Activated CD4-positive, alpha-beta T cell treated with anti-CD3 and anti-CD28 coated beads, Interleukin-2, amount 50 U/mL, for 1 hour (primary cell): ENCODE results near the gene IRF2.
A peak's percentile ranks its signal among the peaks of the same experiment; 100 is the strongest.

Experiments used
- DNase-seq: peaks from one replicate; pipeline ENCODE4 v3.0.0-alpha.2; 2020

Gene IRF2

GRCh38 chr4:184474263-184475095 lies at the start of gene IRF2:
Gene IRF2 (minus strand): TSS chr4:184474550. CDS start chr4:184429064, 45,486 bp downstream.
- peak; percentile 95 for DNase-seq

- no peak for DNase-seq
Observed at GRCh38 chr4:184515606-184516005, 41.3 kb upstream of the IRF2 start.

GRCh38 chr4:184514121-184514988 lies 40.0 kb upstream of the IRF2 start:
- no peak for DNase-seq

GRCh38 chr4:184513802-184514120 lies 39.4 kb upstream of the IRF2 start:
- DNase-seq = no peak

GRCh38 chr4:184511156-184511555 lies 36.8 kb upstream of the IRF2 start:
- DNase-seq = no peak

- DNase-seq = no peak
Observed at GRCh38 chr4:184510401-184510800, 36.1 kb upstream of the IRF2 start.

GRCh38 chr4:184506527-184507121 lies 32.3 kb upstream of the IRF2 start:
- peak; percentile 10 for DNase-seq

- no peak for DNase-seq
Observed at GRCh38 chr4:184504385-184504784, 30.0 kb upstream of the IRF2 start.

GRCh38 chr4:184503869-184504300 lies 29.5 kb upstream of the IRF2 start:
- peak; percentile 2 for DNase-seq

- DNase-seq = no peak
Observed at GRCh38 chr4:184500748-184501589, 26.6 kb upstream of the IRF2 start.

GRCh38 chr4:184499996-184500395 lies 25.6 kb upstream of the IRF2 start:
- no peak for DNase-seq

- DNase-seq = no peak
Observed at GRCh38 chr4:184498598-184498997, 24.2 kb upstream of the IRF2 start.

- no peak for DNase-seq
Observed at GRCh38 chr4:184489771-184490170, 15.4 kb upstream of the IRF2 start.

GRCh38 chr4:184487503-184487902 lies 13.2 kb upstream of the IRF2 start:
- DNase-seq = no peak

GRCh38 chr4:184485279-184485678 lies 10.9 kb upstream of the IRF2 start:
- DNase-seq = no peak

GRCh38 chr4:184481544-184481943 lies 7.2 kb upstream of the IRF2 start:
- no peak for DNase-seq

GRCh38 chr4:184479516-184479950 lies 5.2 kb upstream of the IRF2 start:
- no peak for DNase-seq

GRCh38 chr4:184477201-184477999 lies 3.0 kb upstream of the IRF2 start:
- DNase-seq = no peak

- DNase-seq = peak; percentile 19
Observed at GRCh38 chr4:184476695-184477094, 2.3 kb upstream of the IRF2 start.

GRCh38 chr4:184475498-184475897 lies 1.1 kb upstream of the IRF2 start:
- no peak for DNase-seq

GRCh38 chr4:184475096-184475461 lies 729 bp upstream of the IRF2 start:
- peak; percentile 41 for DNase-seq
